Neural cell (in vitro differentiated cells): ENCODE data around the gene MRC2. TPM values are rescaled to one million over a fixed set of nuclear protein-coding genes. Genes with fewer than 3 reads are reported as not detected.

Experiments
- H2AFZ ChIP-seq: fragments of 200-600, 300-800 bp; sonication (generic), shearing (Covaris generic); 2 replicates; pipeline ENCODE4 v1.6.0; 2014; ENCODE audit warnings: low read depth, mild to moderate bottlenecking, antibody characterized with exemption, low read length, moderate library complexity
- H3F3A ChIP-seq: fragments of 200-600 bp; shearing (Covaris generic); 2 replicates; pipeline ENCODE4 v1.6.1; 2016; ENCODE audit warnings: mild to moderate bottlenecking, moderate library complexity, mixed read lengths, antibody characterized with exemption, low read length; ENCODE audit not compliant: insufficient read depth, poor library complexity, severe bottlenecking
- H3K27ac ChIP-seq: fragments of 200-600, 300-800 bp; sonication (generic), shearing (Covaris generic); 2 replicates; pipeline ENCODE4 v1.5.1; 2014; ENCODE audit warnings: mild to moderate bottlenecking, low read length, moderate library complexity
- H3K27me3 ChIP-seq: fragments of 300-800, 200-600 bp; sonication (generic), shearing (Covaris generic); 2 replicates; pipeline ENCODE4 v1.6.0; 2014; ENCODE audit warnings: mild to moderate bottlenecking, low read depth, low read length, moderate library complexity; ENCODE audit not compliant: insufficient read depth
- H3K36me3 ChIP-seq: fragments of 300-800, 200-600 bp; sonication (generic), shearing (Covaris generic); 2 replicates; pipeline ENCODE4 v1.5.1; 2014; ENCODE audit warnings: mild to moderate bottlenecking, antibody characterized with exemption, low read length, moderate library complexity; ENCODE audit not compliant: insufficient read depth
- H3K4me2 ChIP-seq: fragments of 300-800, 200-600 bp; sonication (generic), shearing (Covaris generic); 2 replicates; pipeline ENCODE4 v1.6.0; 2014; ENCODE audit warnings: mild to moderate bottlenecking, low read length
- H3K4me3 ChIP-seq: fragments of 300-800, 200-600 bp; sonication (generic), shearing (Covaris generic); 2 replicates; pipeline ENCODE4 v1.5.1; 2014; ENCODE audit warnings: mild to moderate bottlenecking, low read length, moderate library complexity
- H3K79me2 ChIP-seq: fragments of 200-600 bp; shearing (Covaris generic); replicated peaks from 2 replicates; pipeline ENCODE4 v1.6.0; 2014; ENCODE audit warnings: mild to moderate bottlenecking, low read length, moderate library complexity; ENCODE audit not compliant: insufficient read depth
- H3K9ac ChIP-seq: fragments of 300-800, 200-600 bp; sonication (generic), shearing (Covaris generic); 2 replicates; pipeline ENCODE4 v1.6.1; 2016; ENCODE audit warnings: mild to moderate bottlenecking, low read length, mixed read lengths
- H3K9me2 ChIP-seq: fragments of 200-600 bp; shearing (Covaris generic); 2 replicates; pipeline ENCODE4 v1.6.1; 2016; ENCODE audit warnings: mild to moderate bottlenecking, low read length, mixed read lengths; ENCODE audit not compliant: insufficient read depth
- H3K9me3 ChIP-seq: fragments of 200-600, 300-800 bp; sonication (generic), shearing (Covaris generic); 2 replicates; pipeline ENCODE4 v1.6.1; 2016; ENCODE audit warnings: mild to moderate bottlenecking, mixed run types, low read length, moderate library complexity, mixed read lengths
- H4K20me1 ChIP-seq: fragments of 200-600 bp; shearing (Covaris generic); 2 replicates; pipeline ENCODE4 v1.6.1; 2016; ENCODE audit warnings: mild to moderate bottlenecking, mixed run types; ENCODE audit not compliant: insufficient read depth
- CTCF ChIP-seq: fragments of 450-650 bp; IDR thresholded peaks from 2 replicates; pipeline ENCODE4 v1.5.1; 2014; ENCODE audit warnings: antibody characterized with exemption, mild to moderate bottlenecking, moderate library complexity; ENCODE audit not compliant: poor library complexity, severe bottlenecking
- EP300 ChIP-seq: fragments of 450-650 bp; conservative IDR thresholded peaks from 2 replicates; pipeline ENCODE4 v1.6.1; 2014; ENCODE audit warnings: antibody characterized with exemption, mild to moderate bottlenecking, moderate library complexity; ENCODE audit not compliant: poor library complexity, severe bottlenecking
- EZH2 ChIP-seq: fragments of 200-600, 300-800 bp; shearing (Covaris generic), sonication (generic); IDR thresholded peaks from 2 replicates; pipeline ENCODE4 v1.6.1; 2014; ENCODE audit warnings: antibody characterized with exemption, low read length, borderline replicate concordance, mild to moderate bottlenecking; ENCODE audit not compliant: insufficient read depth, poor library complexity, severe bottlenecking
- MXI1 ChIP-seq: fragments of 450-650 bp; conservative IDR thresholded peaks from 2 replicates; pipeline ENCODE4 v1.6.1; 2014; ENCODE audit warnings: antibody characterized with exemption, mild to moderate bottlenecking; ENCODE audit not compliant: poor library complexity, severe bottlenecking
- POLR2AphosphoS5 ChIP-seq: IDR thresholded peaks from 2 replicates; pipeline ENCODE4 v1.6.1; 2012
- RAD21 ChIP-seq: fragments of 450-650 bp; conservative IDR thresholded peaks from 2 replicates; pipeline ENCODE4 v1.6.1; 2014; ENCODE audit warnings: antibody characterized with exemption, mild to moderate bottlenecking, moderate library complexity
- REST ChIP-seq: IDR thresholded peaks from 2 replicates; pipeline ENCODE4 v1.6.1; 2012; ENCODE audit warnings: borderline replicate concordance
- SMC3 ChIP-seq: fragments of 450-650 bp; conservative IDR thresholded peaks from 2 replicates; pipeline ENCODE4 v1.6.1; 2014; ENCODE audit warnings: antibody characterized with exemption, mild to moderate bottlenecking, moderate library complexity; ENCODE audit not compliant: poor library complexity
- TAF1 ChIP-seq: IDR thresholded peaks from 2 replicates; pipeline ENCODE4 v1.6.1; 2012; ENCODE audit warnings: low read depth
- polyA plus RNA-seq: library from polyadenylated mRNA; depleted of rRNA; stranded (reverse); fragments of >200 nt; gene quantifications from 2 replicates; pipeline ENCODE4 v1.2.3, GENCODE V29; 2014

MRC2 gene
- polyA plus RNA-seq, 1 donor from 2014 or later = 0.36 TPM

- no peak overlapping the region for H3K27ac ChIP-seq
- H3K9me3 ChIP-seq = no peaks in the 10 kb centered on the region
- no peaks in the 10 kb centered on the region for H3F3A ChIP-seq
- no peaks in the 10 kb centered on the region for H3K79me2 ChIP-seq
- H2AFZ ChIP-seq = no peak overlapping the region
- H3K4me3 ChIP-seq = no peak overlapping the region
- H3K27me3 ChIP-seq = no peaks in the 10 kb centered on the region
- no peak overlapping the region for H3K4me2 ChIP-seq
- H3K9ac ChIP-seq = no peak overlapping the region
- no peaks in the 10 kb centered on the region for H3K9me2 ChIP-seq
- H3K36me3 ChIP-seq = no peaks in the 10 kb centered on the region
- no peaks in the 10 kb centered on the region for H4K20me1 ChIP-seq
- TF ChIP-seq MXI1 (no peak), REST (no peak), TAF1 (no peak), POLR2AphosphoS5 (no peak), RAD21 (no peak), CTCF (no peak), EP300 (no peak), EZH2 (no peak), SMC3 (no peak)
Measured at GRCh38 chr17:62615503-62615902, 12.0 kb upstream of the MRC2 start.

GRCh38 chr17:62616993-62617893 is 10.2 kb upstream of the MRC2 start:
- Histone ChIP-seq H3K4me2 (no peak overlapping the region), H2AFZ (no peak overlapping the region), H3K27ac (no peak overlapping the region), H3K79me2 (no peaks in the 10 kb centered on the region), H3K9me2 (no peaks in the 10 kb centered on the region), H3K27me3 (no peaks in the 10 kb centered on the region), H3F3A (no peaks in the 10 kb centered on the region), H4K20me1 (no peaks in the 10 kb centered on the region), H3K9ac (no peak overlapping the region), H3K4me3 (no peak overlapping the region), H3K36me3 (no peaks in the 10 kb centered on the region), H3K9me3 (no peaks in the 10 kb centered on the region)
- TF ChIP-seq EP300 = no peak
- no peak for TF ChIP-seq TAF1
- TF ChIP-seq POLR2AphosphoS5 = no peak
- no peak for TF ChIP-seq EZH2
- no peak for TF ChIP-seq CTCF
- TF ChIP-seq SMC3 = no peak
- no peak for TF ChIP-seq REST
